HCT116 (cell line): ENCODE measurements around the gene EFCAB8.

Experiments
- EZH2 ChIP-seq: fragments of 200-600 bp; sonication (generic); IDR thresholded peaks from 2 replicates; pipeline ENCODE4 v1.6.1; 2017; ENCODE audit warnings: antibody characterized with exemption, mixed run types
- FOSL1 ChIP-seq: IDR thresholded peaks from 2 replicates; pipeline ENCODE4 v1.6.1; 2012; ENCODE audit warnings: low read depth
- POLR2A ChIP-seq: IDR thresholded peaks from 2 replicates; pipeline ENCODE4 v1.7.0; 2011; ENCODE audit warnings: borderline replicate concordance; ENCODE audit not compliant: insufficient read depth, insufficient read length; ENCODE audit errors: extremely low read depth
- POLR2AphosphoS5 ChIP-seq: IDR thresholded peaks from 2 replicates; pipeline ENCODE4 v1.6.1; 2011; ENCODE audit warnings: mild to moderate bottlenecking, low read depth, low read length, moderate library complexity
- RAD21 ChIP-seq: IDR thresholded peaks from 2 replicates; pipeline ENCODE4 v1.6.1; 2012; ENCODE audit warnings: low read depth, mild to moderate bottlenecking
- TF ChIP-seq, protein P1 (sequence below), 3 experiments: fragments of 200-600 bp in 1 of 3; sonication (generic) in 1 of 3; IDR thresholded peaks in 2 of 3; conservative IDR thresholded peaks in 1 of 3; 2 replicates each; pipeline ENCODE4 v1.5.1; 2012 to 2017; ENCODE audit warnings: low read depth in 2 of 3, low read length in 2 of 3, antibody characterized with exemption in 1 of 3, borderline replicate concordance in 1 of 3, control low read depth in 1 of 3, mild to moderate bottlenecking in 1 of 3, mixed read lengths in 1 of 3, mixed run types in 1 of 3, moderate library complexity in 1 of 3; ENCODE audit not compliant: insufficient read depth in 1 of 3

DNA sequence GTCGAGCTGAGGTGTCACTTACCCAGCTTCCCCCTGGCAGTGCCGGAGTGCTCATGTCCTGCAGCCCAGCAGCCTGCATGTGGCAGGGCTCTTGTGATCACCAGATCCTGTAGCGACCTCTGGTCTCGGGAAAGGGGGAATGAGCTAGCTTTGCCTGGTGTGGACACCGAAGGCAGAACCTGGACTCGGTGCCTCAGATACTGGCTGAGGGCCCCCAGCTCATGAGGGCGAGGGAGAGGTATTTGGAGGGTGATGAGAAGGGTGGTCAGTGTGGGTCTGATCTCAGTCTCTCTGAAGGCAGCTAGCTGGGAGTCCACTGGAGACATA, 119.2 kb downstream of the EFCAB8 start:
- no peak for TF ChIP-seq RAD21
- no peak for TF ChIP-seq EZH2
- no peak for TF ChIP-seq POLR2A
- TF ChIP-seq, protein P1, sequence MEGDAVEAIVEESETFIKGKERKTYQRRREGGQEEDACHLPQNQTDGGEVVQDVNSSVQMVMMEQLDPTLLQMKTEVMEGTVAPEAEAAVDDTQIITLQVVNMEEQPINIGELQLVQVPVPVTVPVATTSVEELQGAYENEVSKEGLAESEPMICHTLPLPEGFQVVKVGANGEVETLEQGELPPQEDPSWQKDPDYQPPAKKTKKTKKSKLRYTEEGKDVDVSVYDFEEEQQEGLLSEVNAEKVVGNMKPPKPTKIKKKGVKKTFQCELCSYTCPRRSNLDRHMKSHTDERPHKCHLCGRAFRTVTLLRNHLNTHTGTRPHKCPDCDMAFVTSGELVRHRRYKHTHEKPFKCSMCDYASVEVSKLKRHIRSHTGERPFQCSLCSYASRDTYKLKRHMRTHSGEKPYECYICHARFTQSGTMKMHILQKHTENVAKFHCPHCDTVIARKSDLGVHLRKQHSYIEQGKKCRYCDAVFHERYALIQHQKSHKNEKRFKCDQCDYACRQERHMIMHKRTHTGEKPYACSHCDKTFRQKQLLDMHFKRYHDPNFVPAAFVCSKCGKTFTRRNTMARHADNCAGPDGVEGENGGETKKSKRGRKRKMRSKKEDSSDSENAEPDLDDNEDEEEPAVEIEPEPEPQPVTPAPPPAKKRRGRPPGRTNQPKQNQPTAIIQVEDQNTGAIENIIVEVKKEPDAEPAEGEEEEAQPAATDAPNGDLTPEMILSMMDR (IDR thresholded peaks at IDR 0.05 in 2 of 3, conservative IDR thresholded peaks at IDR 0.05 in 1 of 3; ENCODE audit: borderline replicate concordance in 1 of 3, insufficient read depth in 1 of 3, low read depth in 2 of 3, low read length in 2 of 3) = no peak
- no peak for TF ChIP-seq POLR2AphosphoS5
- no peak for TF ChIP-seq FOSL1
